ENCODE data around the gene SLC2A4.

SLC2A4 gene

GRCh38 chr17:7308625-7309433 is 27.3 kb downstream of the SLC2A4 start:
- Histone ChIP-seq H3K4me3 (ENCODE audit: insufficient read length, low read depth) (peak overlapping the region; percentile 94), H3K9me3 (ENCODE audit: insufficient read depth, low read length) (no peaks in the 10 kb centered on the region), H3K9ac (ENCODE audit: insufficient read length, low read depth) (peak overlapping the region; percentile 96), H3K27me3 (ENCODE audit: insufficient read depth, insufficient read length) (no peaks in the 10 kb centered on the region), H3K36me3 (ENCODE audit: insufficient read depth, insufficient read length, low read length) (peaks cover 52% of the 10 kb centered on the region), H3K4me1 (ENCODE audit: insufficient read depth, insufficient read length) (peaks cover 10% of the 10 kb centered on the region)
- no peak for DNase-seq (ENCODE audit: low read depth, low spot score)
- TF ChIP-seq SUZ12 (IDR thresholded peaks at IDR 0.05; ENCODE audit: extremely low read depth, insufficient read depth, insufficient read length) (no peak), ZNF274 (IDR thresholded peaks at IDR 0.05; ENCODE audit: low read depth, low read length) (no peak), YY1 (IDR thresholded peaks at IDR 0.05; ENCODE audit: insufficient read depth, insufficient read length) (no peak)

GRCh38 chr17:7309628-7310027 is 28.1 kb downstream of the SLC2A4 start:
- Histone ChIP-seq H3K27me3 (ENCODE audit: insufficient read depth, insufficient read length) (no peaks in the 10 kb centered on the region), H3K4me3 (ENCODE audit: insufficient read length, low read depth) (peak overlapping the region; percentile 94), H3K36me3 (ENCODE audit: insufficient read depth, insufficient read length, low read length) (peaks cover 56% of the 10 kb centered on the region), H3K9me3 (ENCODE audit: insufficient read depth, low read length) (no peaks in the 10 kb centered on the region), H3K9ac (ENCODE audit: insufficient read length, low read depth) (no peak overlapping the region), H3K4me1 (ENCODE audit: insufficient read depth, insufficient read length) (peaks cover 10% of the 10 kb centered on the region)
- TF ChIP-seq SUZ12 (IDR thresholded peaks at IDR 0.05; ENCODE audit: extremely low read depth, insufficient read depth, insufficient read length) (no peak), ZNF274 (IDR thresholded peaks at IDR 0.05; ENCODE audit: low read depth, low read length) (no peak), YY1 (IDR thresholded peaks at IDR 0.05; ENCODE audit: insufficient read depth, insufficient read length) (no peak)
- no peak for DNase-seq (ENCODE audit: low read depth, low spot score)

- Histone ChIP-seq H3K27me3 (ENCODE audit: insufficient read depth, insufficient read length) (no peaks in the 10 kb centered on the region), H3K4me3 (ENCODE audit: insufficient read length, low read depth) (no peak overlapping the region), H3K9me3 (ENCODE audit: insufficient read depth, low read length) (no peaks in the 10 kb centered on the region), H3K4me1 (ENCODE audit: insufficient read depth, insufficient read length) (peaks cover 10% of the 10 kb centered on the region), H3K9ac (ENCODE audit: insufficient read length, low read depth) (no peak overlapping the region), H3K36me3 (ENCODE audit: insufficient read depth, insufficient read length, low read length) (peaks cover 62% of the 10 kb centered on the region)
- no peak for TF ChIP-seq ZNF274 (IDR thresholded peaks at IDR 0.05; ENCODE audit: low read depth, low read length)
- TF ChIP-seq YY1 (IDR thresholded peaks at IDR 0.05; ENCODE audit: insufficient read depth, insufficient read length) = no peak
- TF ChIP-seq SUZ12 (IDR thresholded peaks at IDR 0.05; ENCODE audit: extremely low read depth, insufficient read depth, insufficient read length) = no peak
- DNase-seq (ENCODE audit: low read depth, low spot score) = no peak
These were observed 29.7 kb downstream of the SLC2A4 start for GRCh38 chr17:7311110-7311705.

GRCh38 chr17:7312432-7313087 is 31.0 kb downstream of the SLC2A4 start:
- H3K4me1 ChIP-seq (ENCODE audit: insufficient read depth, insufficient read length) = peaks cover 10% of the 10 kb centered on the region
- no peaks in the 10 kb centered on the region for H3K27me3 ChIP-seq (ENCODE audit: insufficient read depth, insufficient read length)
- no peak for TF ChIP-seq ZNF274 (IDR thresholded peaks at IDR 0.05; ENCODE audit: low read depth, low read length)
- no peak overlapping the region for H3K9ac ChIP-seq (ENCODE audit: insufficient read length, low read depth)
- H3K9me3 ChIP-seq (ENCODE audit: insufficient read depth, low read length) = no peaks in the 10 kb centered on the region
- H3K4me3 ChIP-seq (ENCODE audit: insufficient read length, low read depth) = no peak overlapping the region
- DNase-seq (ENCODE audit: low read depth, low spot score) = no peak
- H3K36me3 ChIP-seq (ENCODE audit: insufficient read depth, insufficient read length, low read length) = peaks cover 72% of the 10 kb centered on the region

- Histone ChIP-seq H3K9ac (ENCODE audit: insufficient read length, low read depth) (peak overlapping the region; percentile 21), H3K9me3 (ENCODE audit: insufficient read depth, low read length) (no peaks in the 10 kb centered on the region), H3K27me3 (ENCODE audit: insufficient read depth, insufficient read length) (no peaks in the 10 kb centered on the region), H3K4me3 (ENCODE audit: insufficient read length, low read depth) (no peak overlapping the region), H3K36me3 (ENCODE audit: insufficient read depth, insufficient read length, low read length) (peaks cover 79% of the 10 kb centered on the region), H3K4me1 (ENCODE audit: insufficient read depth, insufficient read length) (peaks cover 10% of the 10 kb centered on the region)
- TF ChIP-seq YY1 (IDR thresholded peaks at IDR 0.05; ENCODE audit: insufficient read depth, insufficient read length) = no peak
- TF ChIP-seq SUZ12 (IDR thresholded peaks at IDR 0.05; ENCODE audit: extremely low read depth, insufficient read depth, insufficient read length) = no peak
- TF ChIP-seq ZNF274 (IDR thresholded peaks at IDR 0.05; ENCODE audit: low read depth, low read length) = no peak
- DNase-seq (ENCODE audit: low read depth, low spot score) = no peak
These were observed 31.8 kb downstream of the SLC2A4 start for GRCh38 chr17:7313088-7313889.

- peak overlapping the region; percentile 87 for H3K9ac ChIP-seq (ENCODE audit: insufficient read length, low read depth)
- DNase-seq (ENCODE audit: low read depth, low spot score) = no peak
- TF ChIP-seq SUZ12 (IDR thresholded peaks at IDR 0.05; ENCODE audit: extremely low read depth, insufficient read depth, insufficient read length) = no peak
- no peak for TF ChIP-seq YY1 (IDR thresholded peaks at IDR 0.05; ENCODE audit: insufficient read depth, insufficient read length)
- no peak for TF ChIP-seq ZNF274 (IDR thresholded peaks at IDR 0.05; ENCODE audit: low read depth, low read length)
- no peaks in the 10 kb centered on the region for H3K27me3 ChIP-seq (ENCODE audit: insufficient read depth, insufficient read length)
- peaks cover 80% of the 10 kb centered on the region for H3K36me3 ChIP-seq (ENCODE audit: insufficient read depth, insufficient read length, low read length)
- H3K4me1 ChIP-seq (ENCODE audit: insufficient read depth, insufficient read length) = peaks cover 10% of the 10 kb centered on the region
- H3K9me3 ChIP-seq (ENCODE audit: insufficient read depth, low read length) = no peaks in the 10 kb centered on the region
- H3K4me3 ChIP-seq (ENCODE audit: insufficient read length, low read depth) = peak overlapping the region; percentile 66
These were observed 32.6 kb downstream of the SLC2A4 start for GRCh38 chr17:7313890-7314718.
